Endothelial cell of umbilical vein (primary cell): ENCODE results near the gene ARHGEF12. TPM values are rescaled to one million over a fixed set of nuclear protein-coding genes. Genes with fewer than 3 reads are reported as not detected.
A peak's percentile ranks its signal among the peaks of the same experiment; 100 is the strongest.

Experiments used
- BruUV-seq: library from RNA; stranded (reverse); fragments of 400-500 nt; replicated peaks from 2 replicates; lab custom pipeline; 2021; lab: Mats Ljungman, UMichigan
- CTCF ChIA-PET: fragments of 300-600, 350-600 bp; sonication (Branson Sonifier 250); formaldehyde crosslinking; loops from one replicate; lab custom pipeline; 2021; ENCODE audit warnings: antibody characterized with exemption, inconsistent platforms; lab: Charles Lee
- POLR2A ChIA-PET: fragments of 300-600, 350-600 bp; sonication (Branson Sonifier 250); formaldehyde crosslinking; loops from one replicate; lab custom pipeline; 2021; ENCODE audit warnings: antibody characterized with exemption, inconsistent platforms; lab: Charles Lee
- DNase-seq: peaks from one replicate; pipeline ENCODE4 v3.0.0-alpha.2; 2011; ENCODE audit warnings: low read depth, low spot score
- FAIRE-seq: peaks from 2 replicates; lab custom pipeline; 2011; peaks lifted over from hg19 to GRCh38; lab: Jason Lieb, UNC
- H2AFZ ChIP-seq: 2 replicates; pipeline ENCODE4 v1.6.0; 2012; ENCODE audit warnings: low read depth, low read length, control low read depth, inconsistent platforms
- H3K27ac ChIP-seq: 2 replicates; pipeline ENCODE4 v1.5.1; 2011; ENCODE audit warnings: low read depth, mild to moderate bottlenecking, control low read depth, low read length, moderate library complexity; ENCODE audit not compliant: insufficient read depth
- H3K27me3 ChIP-seq, 2 experiments: 2 replicates each; pipeline versions ENCODE4 v1.6.0 to v1.6.1; 2011; ENCODE audit warnings: low read length in 2 of 2, mixed read lengths in 1 of 2; ENCODE audit not compliant: control insufficient read depth in 2 of 2, insufficient read depth in 2 of 2
- H3K36me3 ChIP-seq, 2 experiments: 2 replicates in 1 of 2; 3 replicates in 1 of 2; pipeline ENCODE4 v1.5.1; 2011; ENCODE audit warnings: low read length in 2 of 2, mild to moderate bottlenecking in 1 of 2, moderate library complexity in 1 of 2; ENCODE audit not compliant: control insufficient read depth in 2 of 2, insufficient read depth in 2 of 2; ENCODE audit errors: extremely low read depth in 1 of 2
- H3K4me1 ChIP-seq: 3 replicates; pipeline ENCODE4 v1.5.1; 2011; ENCODE audit warnings: mild to moderate bottlenecking, low read length; ENCODE audit not compliant: control insufficient read depth, insufficient read depth; ENCODE audit errors: extremely low read depth
- H3K4me2 ChIP-seq: 2 replicates; pipeline ENCODE4 v1.6.1; 2011; ENCODE audit warnings: low read length, control low read depth, mixed read lengths; ENCODE audit not compliant: insufficient read depth
- H3K4me3 ChIP-seq, 3 experiments: fragments of 200-600 bp in 1 of 3; sonication (generic), shearing (Covaris generic) in 1 of 3; replicated peaks in 1 of 3; 2 replicates each; pipeline ENCODE4 v1.5.1; 2011 to 2016; ENCODE audit warnings: control low read depth in 3 of 3, low read length in 3 of 3, mild to moderate bottlenecking in 2 of 3, inconsistent platforms in 1 of 3, low read depth in 1 of 3, moderate library complexity in 1 of 3; ENCODE audit not compliant: insufficient read depth in 1 of 3
- H3K79me2 ChIP-seq: 2 replicates; pipeline ENCODE4 v1.6.0; 2012; ENCODE audit warnings: low read length, inconsistent platforms; ENCODE audit not compliant: control insufficient read depth, insufficient read depth
- H3K9ac ChIP-seq: replicated peaks from 2 replicates; pipeline ENCODE3; 2011; ENCODE audit warnings: low read length, control low read depth; ENCODE audit not compliant: insufficient read depth; ENCODE audit errors: extremely low read depth
- H3K9me1 ChIP-seq: replicated peaks from 3 replicates; pipeline ENCODE4 v1.6.0; 2011; ENCODE audit warnings: mild to moderate bottlenecking, low read length; ENCODE audit not compliant: control insufficient read depth, insufficient read depth; ENCODE audit errors: extremely low read depth
- H3K9me3 ChIP-seq: replicated peaks from 2 replicates; pipeline ENCODE4 v1.5.1; 2012; ENCODE audit warnings: low read length, inconsistent platforms; ENCODE audit not compliant: control insufficient read depth, insufficient read depth
- H4K20me1 ChIP-seq: replicated peaks from 2 replicates; pipeline ENCODE3; 2011; ENCODE audit warnings: mild to moderate bottlenecking, low read length; ENCODE audit not compliant: control insufficient read depth, insufficient read depth; ENCODE audit errors: extremely low read depth
- EZH2 ChIP-seq: IDR thresholded peaks from 2 replicates; pipeline ENCODE4 v1.6.1; 2012; ENCODE audit warnings: borderline replicate concordance, low read depth, mild to moderate bottlenecking, moderate library complexity, low read length, inconsistent platforms; ENCODE audit not compliant: severe bottlenecking
- FOS ChIP-seq: IDR thresholded peaks from 2 replicates; pipeline ENCODE4 v1.6.1; 2011; ENCODE audit warnings: mild to moderate bottlenecking, low read length, moderate library complexity, borderline replicate concordance; ENCODE audit not compliant: insufficient read depth
- GATA2 ChIP-seq: IDR thresholded peaks from 2 replicates; pipeline ENCODE4 v1.7.0; 2011; ENCODE audit warnings: low read depth, mild to moderate bottlenecking, moderate library complexity, mixed read lengths, low read length; ENCODE audit not compliant: insufficient read length, insufficient read depth
- JUN ChIP-seq: IDR thresholded peaks from 2 replicates; pipeline ENCODE4 v1.6.1; 2011; ENCODE audit warnings: borderline replicate concordance, low read depth; ENCODE audit not compliant: insufficient read length, insufficient read depth
- MYC ChIP-seq: IDR thresholded peaks from one replicate; pipeline ENCODE4 v1.6.1; 2011; ENCODE audit warnings: mild to moderate bottlenecking, low read depth, low read length
- POLR2A ChIP-seq: IDR thresholded peaks from 2 replicates; pipeline ENCODE4 v1.6.1; 2012; ENCODE audit warnings: low read depth, mild to moderate bottlenecking, control low read depth, low read length
- POLR2AphosphoS5 ChIP-seq: IDR thresholded peaks from 2 replicates; pipeline ENCODE4 v1.6.1; 2012; ENCODE audit warnings: low read depth, mild to moderate bottlenecking, control low read depth, low read length, moderate library complexity; ENCODE audit not compliant: insufficient read depth
- dilution Hi-C: fragments of 300-500 bp; cut with MboI; formaldehyde crosslinking; loops from one replicate; pipeline ENCODE4 v1.15.0; 2019; ENCODE audit warnings: low sequenced_read_pairs; ENCODE audit not compliant: extremely low pct_ligation_motif_present
- intact Hi-C: fragments of 100-400 bp; cut with micrococcal nuclease; formaldehyde crosslinking; loops from one replicate; pipeline ENCODE4 v1.10.0; 2022
- polyA plus RNA-seq, 4 experiments: library from polyadenylated mRNA; depleted of rRNA in 3 of 4; stranded (reverse) in 3 of 4; unstranded in 1 of 4; fragments of >200 nt; gene quantifications; 2 replicates each; pipeline versions ENCODE4 v1.2.1 to v1.2.3, GENCODE V29; 2011 to 2012; ENCODE audit warnings: missing spikeins in 1 of 4
- total RNA-seq: library from RNA; stranded (reverse); gene quantifications from 2 replicates; pipeline ENCODE4 v1.2.3, GENCODE V29; 2021
- TF ChIP-seq, protein P1 (sequence below): IDR thresholded peaks from 2 replicates; pipeline ENCODE4 v1.6.1; 2011; ENCODE audit not compliant: insufficient read depth, insufficient read length
- TF ChIP-seq, protein P2 (sequence below), 2 donors: IDR thresholded peaks; 1 replicate in 1 of 2; 2 replicates in 1 of 2; pipeline ENCODE4 v1.5.1; 2011; ENCODE audit warnings: low read length in 2 of 2, mild to moderate bottlenecking in 2 of 2, moderate library complexity in 2 of 2, control low read depth in 1 of 2, inconsistent platforms in 1 of 2, low read depth in 1 of 2; ENCODE audit not compliant: insufficient read depth in 1 of 2; ENCODE audit errors: extremely low read depth in 1 of 2

Gene ARHGEF12
- total and polyA plus RNA-seq, 2 donors (not counting 3 experiments of a cell fraction or from before 2014, with no cell fraction given) = 20.9 to 125 TPM

DNA sequence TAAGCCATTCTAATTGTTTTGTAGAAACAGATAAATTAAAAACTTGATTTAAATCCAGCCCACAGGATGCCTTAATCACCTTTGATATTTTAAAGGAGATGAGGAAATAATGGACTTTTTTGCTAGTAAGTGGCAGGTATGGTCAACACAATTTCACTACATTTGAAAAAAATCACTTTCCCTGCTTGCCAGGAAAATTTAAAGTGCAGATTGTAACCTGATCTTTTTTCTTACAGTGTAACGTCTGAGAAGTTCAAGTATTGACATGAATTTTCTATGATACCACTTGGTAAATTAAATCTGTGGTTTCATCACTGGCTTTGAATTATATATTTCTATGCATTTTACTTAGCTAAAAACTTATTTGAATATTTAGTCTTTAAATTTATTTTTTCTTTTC is 65.3 kb downstream of the ARHGEF12 start:
- intact Hi-C loops = loop anchor here (1.0 to 2.0 kb wide), 2 partner anchors 59 to 63 kb away; no protein-coding TSS in a partner anchor
- BruUV-seq = no TSS peak
- dilution Hi-C loops = no loop called here
- Histone ChIP-seq H3K9me1 (no peaks in the 10 kb centered on the region), H3K9ac (peak overlapping the region; percentile 80), H3K4me2 (peak overlapping the region; percentile 98), H3K9me3 (no peaks in the 10 kb centered on the region), H3K4me3 (peak overlapping the region in 1 of 3 experiments; percentile 73), H3K4me1 (peaks cover 36% of the 10 kb centered on the region), H3K27ac (peak overlapping the region; percentile 78), H4K20me1 (peaks cover 3% of the 10 kb centered on the region), H2AFZ (no peak overlapping the region), H3K79me2 (peaks cover 82% of the 10 kb centered on the region), H3K36me3 (no peaks in the 10 kb centered on the region), H3K27me3 (no peaks in the 10 kb centered on the region)
- DNase-seq (no peak), FAIRE-seq (no peak)
- TF ChIP-seq JUN (no peak), GATA2 (no peak)
- POLR2A ChIA-PET = no interaction called here
- CTCF ChIA-PET = interaction anchor here (0.9 to 1.7 kb wide), 9 partner anchors 10 to 66 kb away, joined by 3 to 16 read pairs (median 8); no protein-coding TSS in a partner anchor

DNA sequence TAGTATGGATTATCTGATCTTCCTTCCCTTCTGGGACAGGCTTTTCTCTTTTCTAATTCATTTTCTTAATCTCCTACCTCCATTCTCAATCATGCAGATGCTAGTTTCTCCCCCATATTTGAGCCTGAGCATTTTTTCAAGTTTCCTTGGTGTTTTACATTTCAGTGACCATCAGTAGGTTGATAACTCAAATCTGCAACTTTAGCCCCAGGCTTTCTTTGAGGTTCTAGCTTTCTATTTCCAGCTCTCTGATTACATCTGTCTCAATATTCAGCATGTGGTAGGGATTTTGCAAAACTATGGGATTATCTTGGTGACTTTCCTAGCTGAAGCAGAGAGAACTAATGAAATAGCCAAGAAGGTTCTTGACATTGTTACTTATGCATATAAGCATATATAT is 67.8 kb downstream of the ARHGEF12 start:
- Histone ChIP-seq H3K36me3 (no peaks in the 10 kb centered on the region), H3K9ac (no peak overlapping the region), H3K4me1 (peaks cover 36% of the 10 kb centered on the region), H3K9me1 (no peaks in the 10 kb centered on the region), H3K9me3 (no peaks in the 10 kb centered on the region), H3K4me3 (no peak overlapping the region), H3K27ac (no peak overlapping the region), H3K79me2 (peaks cover 75% of the 10 kb centered on the region), H2AFZ (no peak overlapping the region), H3K27me3 (no peaks in the 10 kb centered on the region), H4K20me1 (no peaks in the 10 kb centered on the region), H3K4me2 (peak overlapping the region; percentile 57)
- DNase-seq (no peak), FAIRE-seq (no peak)
- intact Hi-C loops = loop anchor here (1.0 kb wide), 1 partner anchor 67 kb away; no protein-coding TSS in a partner anchor
- no peak for TF ChIP-seq EZH2
- no peak for TF ChIP-seq POLR2A
- TF ChIP-seq, protein P1, sequence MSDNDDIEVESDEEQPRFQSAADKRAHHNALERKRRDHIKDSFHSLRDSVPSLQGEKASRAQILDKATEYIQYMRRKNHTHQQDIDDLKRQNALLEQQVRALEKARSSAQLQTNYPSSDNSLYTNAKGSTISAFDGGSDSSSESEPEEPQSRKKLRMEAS = no peak
- TF ChIP-seq MYC = no peak
- TF ChIP-seq, protein P2, sequence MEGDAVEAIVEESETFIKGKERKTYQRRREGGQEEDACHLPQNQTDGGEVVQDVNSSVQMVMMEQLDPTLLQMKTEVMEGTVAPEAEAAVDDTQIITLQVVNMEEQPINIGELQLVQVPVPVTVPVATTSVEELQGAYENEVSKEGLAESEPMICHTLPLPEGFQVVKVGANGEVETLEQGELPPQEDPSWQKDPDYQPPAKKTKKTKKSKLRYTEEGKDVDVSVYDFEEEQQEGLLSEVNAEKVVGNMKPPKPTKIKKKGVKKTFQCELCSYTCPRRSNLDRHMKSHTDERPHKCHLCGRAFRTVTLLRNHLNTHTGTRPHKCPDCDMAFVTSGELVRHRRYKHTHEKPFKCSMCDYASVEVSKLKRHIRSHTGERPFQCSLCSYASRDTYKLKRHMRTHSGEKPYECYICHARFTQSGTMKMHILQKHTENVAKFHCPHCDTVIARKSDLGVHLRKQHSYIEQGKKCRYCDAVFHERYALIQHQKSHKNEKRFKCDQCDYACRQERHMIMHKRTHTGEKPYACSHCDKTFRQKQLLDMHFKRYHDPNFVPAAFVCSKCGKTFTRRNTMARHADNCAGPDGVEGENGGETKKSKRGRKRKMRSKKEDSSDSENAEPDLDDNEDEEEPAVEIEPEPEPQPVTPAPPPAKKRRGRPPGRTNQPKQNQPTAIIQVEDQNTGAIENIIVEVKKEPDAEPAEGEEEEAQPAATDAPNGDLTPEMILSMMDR (IDR thresholded peaks at IDR 0.05; ENCODE audit: extremely low read depth in 1 of 2, insufficient read depth in 1 of 2, low read depth in 1 of 2, low read length in 2 of 2) = no peak
- TF ChIP-seq FOS = no peak
- no peak for TF ChIP-seq JUN
- TF ChIP-seq POLR2AphosphoS5 = no peak
- TF ChIP-seq GATA2 = no peak
- POLR2A ChIA-PET = no interaction called here
- dilution Hi-C loops = no loop called here
- BruUV-seq = no TSS peak
- CTCF ChIA-PET = interaction anchor here (1.4 to 1.8 kb wide), 3 partner anchors 13 to 69 kb away, joined by 5 to 6 read pairs (median 5); no protein-coding TSS in a partner anchor
